HEK293T (cell line): ENCODE measurements around the gene GSAP.

ENCODE experiments used
- ARNT ChIP-seq: fragments of 450-650 bp; IDR thresholded peaks from 2 replicates; pipeline ENCODE4 v1.6.1; 2017; ENCODE audit warnings: mild to moderate bottlenecking
- ELF4 ChIP-seq: fragments of 450-650 bp; IDR thresholded peaks from 2 replicates; pipeline ENCODE4 v1.6.1; 2017; ENCODE audit warnings: antibody characterized with exemption
- FOXA1 ChIP-seq: fragments of 450-650 bp; IDR thresholded peaks from 2 replicates; pipeline ENCODE4 v1.6.1; 2016; ENCODE audit warnings: mild to moderate bottlenecking
- FOXK2 ChIP-seq: fragments of 450-650 bp; IDR thresholded peaks from 2 replicates; pipeline ENCODE4 v1.6.1; 2016; ENCODE audit warnings: mild to moderate bottlenecking
- FOXM1 ChIP-seq: fragments of 450-650 bp; IDR thresholded peaks from 2 replicates; pipeline ENCODE4 v1.6.1; 2017; ENCODE audit warnings: mild to moderate bottlenecking, borderline replicate concordance
- HDGF ChIP-seq: fragments of 450-650 bp; IDR thresholded peaks from 2 replicates; pipeline ENCODE4 v1.6.1; 2017; ENCODE audit warnings: antibody characterized with exemption, borderline replicate concordance
- LEF1 ChIP-seq: fragments of 450-650 bp; IDR thresholded peaks from 2 replicates; pipeline ENCODE4 v1.6.1; 2017; ENCODE audit warnings: mild to moderate bottlenecking, borderline replicate concordance
- NFRKB ChIP-seq: fragments of 450-650 bp; IDR thresholded peaks from 2 replicates; pipeline ENCODE4 v1.6.1; 2016; ENCODE audit warnings: mild to moderate bottlenecking, moderate library complexity
- SP1 ChIP-seq: fragments of 450-650 bp; IDR thresholded peaks from 2 replicates; pipeline ENCODE4 v1.6.1; 2017
- SUZ12 ChIP-seq: fragments of 450-650 bp; IDR thresholded peaks from 2 replicates; pipeline ENCODE4 v1.6.1; 2016; ENCODE audit warnings: mild to moderate bottlenecking

GRCh38 chr7:77457779-77458178 lies 41.6 kb upstream of the GSAP start:
- TF ChIP-seq ELF4 (no peak), LEF1 (no peak), NFRKB (no peak), FOXK2 (no peak), FOXA1 (no peak), HDGF (no peak), SUZ12 (no peak), SP1 (no peak), ARNT (no peak), FOXM1 (no peak)
